Esophagus squamous epithelium (tissue), 5 donors: ENCODE measurements around the gene HGD. TPM values are rescaled to one million over a fixed set of nuclear protein-coding genes. Genes with fewer than 3 reads are reported as not detected.
"Not testable (repeated sequence)": the region's sequence is repeated elsewhere in the genome, so short reads cannot be mapped to it uniquely, and the experiment has no call there.

Experiments used
- DNase-seq: peaks from one replicate; lab custom pipeline; 2025; lab: John Stamatoyannopoulos, UW
- H3K27ac ChIP-seq, 4 donors: fragments of 200-600 bp; sonication (generic); one replicate each; pipeline ENCODE4 v1.5.1; 2016 to 2019; ENCODE audit warnings: mild to moderate bottlenecking in 1 of 4
- H3K27me3 ChIP-seq, 4 donors: fragments of 200-600 bp; sonication (generic); 1 replicate in 3 of 4; 2 replicates in 1 of 4; pipeline versions ENCODE4 v1.5.1 to v1.6.0; 2017 to 2021; ENCODE audit warnings: antibody characterized with exemption in 1 of 4
- H3K36me3 ChIP-seq, 3 donors: fragments of 200-600 bp; sonication (generic); one replicate each; pipeline ENCODE4 v1.5.1; 2016 to 2019
- H3K4me1 ChIP-seq, 3 donors: fragments of 200-600 bp; sonication (generic); one replicate each; pipeline ENCODE4 v1.5.1; 2017 to 2019
- H3K4me3 ChIP-seq, 4 donors: fragments of 200-600 bp; sonication (generic); 1 replicate in 3 of 4; 2 replicates in 1 of 4; pipeline ENCODE4 v1.5.1; 2016 to 2019; ENCODE audit warnings: mild to moderate bottlenecking in 2 of 4, moderate library complexity in 1 of 4
- H3K9me3 ChIP-seq, 3 donors: fragments of 200-600 bp; sonication (generic); one replicate each; pipeline ENCODE4 v1.5.1; 2016 to 2019
- POLR2A ChIP-seq, 4 donors: fragments of 450-650 bp; IDR thresholded peaks; one replicate each; pipeline ENCODE4 v1.6.1; 2017; ENCODE audit warnings: antibody characterized with exemption in 4 of 4, mild to moderate bottlenecking in 4 of 4, moderate library complexity in 3 of 4
- WGBS, 2 donors: methylation state at CpG; one replicate each; pipeline ENCODE4 v1.1.5; 2018; 5-methylcytosine and 5-hydroxymethylcytosine counted together
- intact Hi-C: fragments of 100-400 bp; cut with DNase I; formaldehyde crosslinking; loops from one replicate; pipeline ENCODE4 v1.15.0; 2022
- total RNA-seq, 4 donors: library from RNA; depleted of rRNA; stranded (reverse); fragments of >200 nt; gene quantifications; one replicate each; pipeline ENCODE4 v1.1.0, GENCODE V29; 2016
- TF ChIP-seq, protein P1 (sequence below), 6 experiments: fragments of 450-650 bp in 4 of 6; fragments of 200-600 bp in 2 of 6; sonication (generic) in 2 of 6; IDR thresholded peaks; one replicate each; pipeline ENCODE4 v1.5.1; 2016 to 2019; ENCODE audit warnings: antibody characterized with exemption in 6 of 6, mild to moderate bottlenecking in 4 of 6, moderate library complexity in 4 of 6
- donor health status: DM: yes; HTN: yes; CAD: no.

HGD gene
- total RNA-seq, 4 donors from 2014 or later: 0.12 TPM; not detected in 3

DNA sequence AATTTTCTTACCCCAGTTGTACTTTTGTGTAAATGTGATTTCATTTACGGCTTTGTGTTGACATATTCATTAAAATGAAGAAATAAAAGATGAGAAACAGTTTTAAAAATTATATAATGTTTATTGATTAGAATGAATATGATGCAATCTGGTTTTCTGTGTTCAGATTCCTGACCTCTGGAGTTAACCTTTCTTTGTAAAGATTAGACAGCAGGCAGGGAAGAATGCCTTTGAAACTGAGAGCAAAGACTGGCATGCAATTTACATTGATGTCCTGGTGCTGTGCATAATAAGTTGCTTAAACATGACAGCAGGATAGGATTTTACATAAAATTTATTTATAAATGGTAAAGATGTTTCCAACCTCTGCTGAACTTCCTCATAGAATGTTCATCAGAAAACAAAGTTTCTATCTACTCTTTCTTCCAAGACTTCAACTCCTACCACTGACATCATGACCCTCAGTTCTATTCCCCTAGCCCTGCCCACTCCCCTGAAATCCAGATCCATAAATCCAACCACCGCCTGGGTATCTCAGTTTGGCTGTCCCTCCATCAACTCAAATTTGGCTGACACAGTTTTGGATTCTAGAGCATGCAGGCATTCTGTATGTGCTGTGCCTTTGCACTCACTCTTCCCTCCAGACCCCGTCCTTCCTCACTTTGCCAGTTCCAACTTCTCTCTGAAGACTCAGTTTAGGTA is 1.7 kb downstream of the HGD start:
- Histone ChIP-seq H3K9me3 (no peaks in the 10 kb centered on the region), H3K4me3 (no peak overlapping the region), H3K27ac (no peak overlapping the region), H3K27me3 (peaks cover 0 to 17% (median 0%) of the 10 kb centered on the region in 4 donors), H3K36me3 (no peaks in the 10 kb centered on the region), H3K4me1 (peaks cover 0 to 18% (median 8%) of the 10 kb centered on the region in 3 donors)
- intact Hi-C loops: no loop called here
- TF ChIP-seq, protein P1, sequence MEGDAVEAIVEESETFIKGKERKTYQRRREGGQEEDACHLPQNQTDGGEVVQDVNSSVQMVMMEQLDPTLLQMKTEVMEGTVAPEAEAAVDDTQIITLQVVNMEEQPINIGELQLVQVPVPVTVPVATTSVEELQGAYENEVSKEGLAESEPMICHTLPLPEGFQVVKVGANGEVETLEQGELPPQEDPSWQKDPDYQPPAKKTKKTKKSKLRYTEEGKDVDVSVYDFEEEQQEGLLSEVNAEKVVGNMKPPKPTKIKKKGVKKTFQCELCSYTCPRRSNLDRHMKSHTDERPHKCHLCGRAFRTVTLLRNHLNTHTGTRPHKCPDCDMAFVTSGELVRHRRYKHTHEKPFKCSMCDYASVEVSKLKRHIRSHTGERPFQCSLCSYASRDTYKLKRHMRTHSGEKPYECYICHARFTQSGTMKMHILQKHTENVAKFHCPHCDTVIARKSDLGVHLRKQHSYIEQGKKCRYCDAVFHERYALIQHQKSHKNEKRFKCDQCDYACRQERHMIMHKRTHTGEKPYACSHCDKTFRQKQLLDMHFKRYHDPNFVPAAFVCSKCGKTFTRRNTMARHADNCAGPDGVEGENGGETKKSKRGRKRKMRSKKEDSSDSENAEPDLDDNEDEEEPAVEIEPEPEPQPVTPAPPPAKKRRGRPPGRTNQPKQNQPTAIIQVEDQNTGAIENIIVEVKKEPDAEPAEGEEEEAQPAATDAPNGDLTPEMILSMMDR (IDR thresholded peaks at IDR 0.05): no peak
- no peak for TF ChIP-seq POLR2A (IDR thresholded peaks at IDR 0.05)
- WGBS, 2 donors: 88 to 93% methylated on average over 3 of the region's 3 CpGs
- no peak for DNase-seq

GRCh38 chr3:120678984-120679383 is 3.1 kb downstream of the HGD start:
- no peak for DNase-seq
- TF ChIP-seq POLR2A (IDR thresholded peaks at IDR 0.05): no peak
- TF ChIP-seq, protein P1 (IDR thresholded peaks at IDR 0.05): no peak
- H3K27me3 ChIP-seq: peaks cover 0 to 17% (median 0%) of the 10 kb centered on the region in 4 donors
- WGBS, 2 donors: 15 to 41% methylated on average over 3 of the region's 3 CpGs
- intact Hi-C loops: no loop called here
- no peaks in the 10 kb centered on the region for H3K9me3 ChIP-seq
- H3K4me1 ChIP-seq: peaks cover 0 to 18% (median 8%) of the 10 kb centered on the region in 3 donors
- no peaks in the 10 kb centered on the region for H3K36me3 ChIP-seq
- peak overlapping the region in 1 of 4 donors; percentile 29 for H3K4me3 ChIP-seq
- H3K27ac ChIP-seq: peak overlapping the region in 3 of 4 donors; percentile 49 to 67 (median 53)

DNA sequence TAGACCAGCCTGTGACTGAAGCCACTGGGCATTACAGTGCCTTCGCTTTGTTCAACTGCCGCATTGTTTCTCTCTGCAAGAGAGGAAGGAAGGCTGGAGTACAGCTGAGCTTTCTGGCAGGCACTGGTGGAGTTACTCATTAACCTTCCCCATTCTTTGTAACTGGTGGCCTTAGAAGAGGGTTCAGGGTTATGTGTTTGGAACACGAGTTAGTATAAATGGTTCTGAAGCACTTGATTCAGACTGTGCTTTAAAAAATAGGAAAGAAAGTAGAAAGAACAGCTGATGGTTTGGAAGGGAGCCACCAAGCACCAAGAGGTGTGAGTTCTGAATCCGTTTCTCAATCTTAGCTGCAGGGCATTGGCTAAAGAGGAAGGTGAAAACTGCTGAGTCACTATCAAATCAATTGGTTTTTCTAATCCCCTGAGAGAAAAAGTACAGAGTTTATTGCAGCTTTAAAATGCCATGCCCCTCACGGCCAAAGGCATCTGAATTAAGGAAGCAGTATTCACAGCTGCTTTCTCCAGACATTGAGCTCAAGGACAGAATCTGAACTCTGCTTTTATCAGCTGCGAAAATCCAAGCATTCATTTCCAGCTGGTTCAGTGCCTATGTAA is 3.6 kb downstream of the HGD start:
- Histone ChIP-seq H3K9me3 (no peaks in the 10 kb centered on the region), H3K27me3 (peaks cover 0 to 17% (median 0%) of the 10 kb centered on the region in 4 donors), H3K36me3 (no peaks in the 10 kb centered on the region), H3K4me1 (peaks cover 0 to 18% (median 8%) of the 10 kb centered on the region in 3 donors), H3K27ac (peak overlapping the region in 3 of 4 donors; percentile 49 to 67 (median 53)), H3K4me3 (peak overlapping the region in 2 of 4 donors; percentile 8 to 29)
- intact Hi-C loops: no loop called here
- TF ChIP-seq POLR2A (IDR thresholded peaks at IDR 0.05): no peak
- WGBS, 2 donors: 6 to 8% methylated on average over 6 of the region's 6 CpGs
- no peak for DNase-seq

DNA sequence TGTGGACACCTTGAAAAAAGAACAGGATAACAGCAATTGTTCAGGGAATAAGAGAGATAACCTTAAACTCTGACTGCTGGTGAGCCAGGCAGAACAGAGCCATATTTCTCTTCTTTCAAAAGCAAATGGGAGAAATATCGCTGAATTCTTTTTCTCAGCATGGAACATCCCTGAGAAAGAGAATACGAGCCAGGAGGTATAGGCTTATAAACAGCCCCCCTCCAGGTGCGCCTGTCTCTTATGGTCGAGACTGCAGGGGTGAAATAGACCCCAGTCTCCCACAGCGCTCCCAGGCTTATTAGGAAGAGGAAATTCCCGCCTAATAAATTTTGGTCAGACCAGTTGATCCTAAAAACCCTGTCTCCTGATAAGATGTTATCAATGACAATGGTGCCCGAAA is 4.8 kb downstream of the HGD start:
- peaks cover 0 to 18% (median 8%) of the 10 kb centered on the region in 3 donors for H3K4me1 ChIP-seq
- intact Hi-C loops, H3K9me3 ChIP-seq, H3K4me3 ChIP-seq, DNase-seq, H3K36me3 ChIP-seq, H3K27ac ChIP-seq: not testable (repeated sequence)
- peaks cover 0 to 17% (median 0%) of the 10 kb centered on the region in 4 donors for H3K27me3 ChIP-seq
- WGBS, 2 donors: 88 to 89% methylated on average over 7 of the region's 7 CpGs

DNA sequence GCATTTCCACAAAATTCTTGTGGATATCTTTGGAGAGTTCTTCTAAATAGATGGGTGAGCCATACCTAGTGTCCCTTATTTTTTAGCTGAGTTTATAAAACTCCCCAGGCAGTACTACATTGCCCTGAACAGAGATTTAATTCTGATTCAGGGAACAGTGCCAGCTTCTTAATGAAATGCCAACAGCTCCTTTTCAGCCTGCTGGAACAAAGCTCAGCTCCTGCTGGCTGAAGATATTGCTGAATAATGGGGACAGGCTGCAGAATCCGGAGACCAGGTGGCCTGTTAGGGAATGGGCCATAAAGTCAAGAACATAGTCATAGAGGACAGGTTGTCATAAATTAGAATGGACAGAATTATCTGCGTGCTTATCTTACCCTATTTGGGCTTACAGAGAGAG is 8.9 kb downstream of the HGD start:
- DNase-seq: no peak
- H3K36me3 ChIP-seq: no peaks in the 10 kb centered on the region
- 31 to 35% methylated on average over 2 of the region's 2 CpGs for WGBS, 2 donors
- peaks cover 0 to 5% (median 0%) of the 10 kb centered on the region in 3 donors for H3K4me1 ChIP-seq
- H3K27me3 ChIP-seq: peaks cover 0 to 8% (median 0%) of the 10 kb centered on the region in 4 donors
- H3K27ac ChIP-seq: no peak overlapping the region
- no peak overlapping the region for H3K4me3 ChIP-seq
- intact Hi-C loops: no loop called here
- no peaks in the 10 kb centered on the region for H3K9me3 ChIP-seq
- TF ChIP-seq POLR2A (IDR thresholded peaks at IDR 0.05): no peak
- TF ChIP-seq, protein P1 (IDR thresholded peaks at IDR 0.05): no peak

DNA sequence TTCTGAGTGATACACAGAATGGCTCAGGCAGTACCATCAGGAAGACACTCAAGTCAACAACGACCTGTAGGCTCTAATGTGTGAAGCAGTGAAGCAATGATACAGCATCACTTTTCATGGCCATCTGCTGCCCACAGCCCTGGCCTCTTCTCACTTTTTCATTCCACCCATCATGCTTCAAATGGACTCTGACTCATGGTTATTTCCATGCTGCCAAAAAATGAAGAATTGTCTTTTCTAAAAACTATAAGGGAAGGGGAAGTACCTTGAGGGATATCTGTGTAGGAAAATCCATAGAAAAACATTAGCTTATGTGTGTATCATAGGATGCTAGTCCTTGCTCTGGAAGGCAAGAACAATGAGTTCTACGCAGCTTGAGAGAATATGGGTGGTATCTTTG is 11.5 kb downstream of the HGD start:
- DNase-seq: no peak
- 59 to 79% methylated on average over 2 of the region's 2 CpGs for WGBS, 2 donors
- intact Hi-C loops: no loop called here
- Histone ChIP-seq H3K27me3 (no peaks in the 10 kb centered on the region), H3K4me1 (no peaks in the 10 kb centered on the region), H3K4me3 (no peak overlapping the region), H3K27ac (no peak overlapping the region), H3K9me3 (no peaks in the 10 kb centered on the region), H3K36me3 (no peaks in the 10 kb centered on the region)
- TF ChIP-seq, protein P1 (IDR thresholded peaks at IDR 0.05): no peak
- TF ChIP-seq POLR2A (IDR thresholded peaks at IDR 0.05): no peak
